WTC11 (cell line): Measurements from ENCODE around the gene RGS19. TPM values are rescaled to one million over a fixed set of nuclear protein-coding genes. Genes with fewer than 3 reads are reported as not detected.

Source experiments
- ATAC-seq: fragments of 200-7000 bp; cut with Tn5 transposase; 2 replicates; pipeline ENCODE4 v1.10.0; 2021; ENCODE audit warnings: mild to moderate bottlenecking, moderate library complexity
- CTCF ChIA-PET: fragments of 300-600 bp; sonication (Branson Sonifier 250); formaldehyde crosslinking; loops from one replicate; lab custom pipeline; 2021; ENCODE audit warnings: antibody characterized with exemption; lab: Charles Lee
- POLR2A ChIA-PET: fragments of 350-600 bp; sonication (Branson Sonifier 250); formaldehyde crosslinking; loops from one replicate; lab custom pipeline; 2021; ENCODE audit warnings: antibody characterized with exemption; lab: Charles Lee
- DNase-seq: peaks from one replicate; pipeline ENCODE4 v3.0.0; 2021; ENCODE audit warnings: low spot score
- H3K27ac Mint-ChIP-seq: 2 replicates; pipeline ENCODE4 v1.8.0; 2021; ENCODE audit warnings: mixed read lengths
- H3K27me3 Mint-ChIP-seq: 2 replicates; pipeline ENCODE4 v1.8.0; 2021; ENCODE audit warnings: low read depth, mild to moderate bottlenecking, moderate library complexity, mixed read lengths
- H3K36me3 Mint-ChIP-seq: 2 replicates; pipeline ENCODE4 v1.8.0; 2021; ENCODE audit warnings: mixed read lengths
- H3K4me1 Mint-ChIP-seq: 2 replicates; pipeline ENCODE4 v1.8.0; 2022; ENCODE audit warnings: mixed read lengths
- H3K4me3 Mint-ChIP-seq: 2 replicates; pipeline ENCODE4 v1.8.0; 2021; ENCODE audit warnings: mild to moderate bottlenecking, moderate library complexity, mixed read lengths
- H3K9me3 Mint-ChIP-seq: 2 replicates; pipeline ENCODE4 v1.8.0; 2021; ENCODE audit warnings: mixed read lengths
- CDX4 ChIP-seq: fragments of 250-450 bp; sonication (Bioruptor Pico); IDR thresholded peaks from 2 replicates; pipeline ENCODE4 v1.9.0; 2021; ENCODE audit warnings: moderate library complexity, mild to moderate bottlenecking, inconsistent platforms, borderline replicate concordance
- CREM ChIP-seq: sonication (generic); formaldehyde crosslinking; IDR thresholded peaks from 2 replicates; pipeline ENCODE4 v1.8.1; 2022; ENCODE audit warnings: mild to moderate bottlenecking, missing genetic modification reagents, moderate library complexity
- CTCF ChIP-seq: fragments of 200-600 bp; IDR thresholded peaks from 2 replicates; pipeline ENCODE4 v1.8.0; 2022; ENCODE audit warnings: antibody characterized with exemption
- E2F4 ChIP-seq: sonication (generic); formaldehyde crosslinking; IDR thresholded peaks from 2 replicates; pipeline ENCODE4 v1.8.1; 2022; ENCODE audit warnings: low read depth, mild to moderate bottlenecking, moderate library complexity, missing genetic modification reagents, borderline replicate concordance
- E2F5 ChIP-seq: sonication (generic); formaldehyde crosslinking; IDR thresholded peaks from 2 replicates; pipeline ENCODE4 v1.8.1; 2022; ENCODE audit warnings: mild to moderate bottlenecking, moderate library complexity, missing genetic modification reagents
- ELF4 ChIP-seq: sonication (generic); formaldehyde crosslinking; IDR thresholded peaks from 2 replicates; pipeline ENCODE4 v1.8.1; 2022; ENCODE audit warnings: low read depth, mild to moderate bottlenecking, moderate library complexity, missing genetic modification reagents
- ETV6 ChIP-seq: sonication (generic); formaldehyde crosslinking; IDR thresholded peaks from 2 replicates; pipeline ENCODE4 v1.8.1; 2022; ENCODE audit warnings: mild to moderate bottlenecking, missing genetic modification reagents
- FOXP1 ChIP-seq: sonication (generic); formaldehyde crosslinking; IDR thresholded peaks from 2 replicates; pipeline ENCODE4 v1.8.0; 2022; ENCODE audit warnings: missing genetic modification reagents, mild to moderate bottlenecking, moderate library complexity, borderline replicate concordance
- GTF2I ChIP-seq: fragments of 250-450 bp; sonication (Bioruptor Pico); conservative IDR thresholded peaks from 2 replicates; pipeline ENCODE4 v1.4.0; 2021; ENCODE audit warnings: mild to moderate bottlenecking
- HMGA2 ChIP-seq: fragments of 250-450 bp; sonication (Bioruptor Pico); IDR thresholded peaks from 2 replicates; pipeline ENCODE4 v1.4.0; 2021; ENCODE audit warnings: mild to moderate bottlenecking, moderate library complexity
- JUN ChIP-seq: sonication (generic); formaldehyde crosslinking; IDR thresholded peaks from 2 replicates; pipeline ENCODE4 v1.8.0; 2023; ENCODE audit warnings: mild to moderate bottlenecking, missing genetic modification reagents
- MXD4 ChIP-seq: fragments of 250-450 bp; sonication (Bioruptor Pico); IDR thresholded peaks from 2 replicates; pipeline ENCODE4 v1.8.0; 2021; ENCODE audit warnings: mild to moderate bottlenecking, moderate library complexity, borderline replicate concordance
- NFYB ChIP-seq: sonication (generic); formaldehyde crosslinking; conservative IDR thresholded peaks from 2 replicates; pipeline ENCODE4 v1.8.0; 2022; ENCODE audit warnings: low read depth, missing genetic modification reagents
- PRDM15 ChIP-seq: sonication (generic); formaldehyde crosslinking; IDR thresholded peaks from 2 replicates; pipeline ENCODE4 v1.8.0; 2022; ENCODE audit warnings: missing genetic modification reagents
- PRRX2 ChIP-seq: fragments of 250-450 bp; sonication (Bioruptor Pico); IDR thresholded peaks from 2 replicates; pipeline ENCODE4 v1.8.0; 2021; ENCODE audit warnings: mild to moderate bottlenecking
- RELA ChIP-seq: sonication (generic); formaldehyde crosslinking; IDR thresholded peaks from 2 replicates; pipeline ENCODE4 v1.8.1; 2022; ENCODE audit warnings: missing genetic modification reagents, mild to moderate bottlenecking, borderline replicate concordance
- SOX15 ChIP-seq: fragments of 250-450 bp; sonication (Bioruptor Pico); IDR thresholded peaks from 2 replicates; pipeline ENCODE4 v1.9.0; 2021; ENCODE audit warnings: mild to moderate bottlenecking
- ZNF263 ChIP-seq: sonication (generic); formaldehyde crosslinking; IDR thresholded peaks from 2 replicates; pipeline ENCODE4 v1.8.1; 2022; ENCODE audit warnings: low read depth, mild to moderate bottlenecking, moderate library complexity, missing genetic modification reagents
- ZNF396 ChIP-seq: fragments of 250-450 bp; sonication (Bioruptor Pico); IDR thresholded peaks from 2 replicates; pipeline ENCODE4 v1.8.0; 2021; ENCODE audit warnings: mild to moderate bottlenecking, moderate library complexity, borderline replicate concordance
- ZNF416 ChIP-seq: fragments of 250-450 bp; sonication (Bioruptor Pico); IDR thresholded peaks from 2 replicates; pipeline ENCODE4 v1.9.0; 2021; ENCODE audit warnings: mild to moderate bottlenecking, inconsistent platforms
- ZNF425 ChIP-seq: fragments of 250-450 bp; sonication (Bioruptor Pico); conservative IDR thresholded peaks from 2 replicates; pipeline ENCODE4 v1.9.0; 2021; ENCODE audit warnings: mild to moderate bottlenecking
- total RNA-seq: library from RNA; stranded (reverse); gene quantifications from 3 replicates; pipeline ENCODE4 v1.2.3, GENCODE V29; 2021

The RGS19 gene
- total RNA-seq, 1 experiment from 2014 or later, result 13.8 TPM

GRCh38 chr20:64052326-64052722, 27.0 kb downstream of the RGS19 start:
- no peak overlapping the region for H3K4me3 Mint-ChIP-seq
- DNase-seq (no peak), ATAC-seq (no peak)
- ChIA-PET POLR2A (no interaction called here), CTCF (interaction anchor here (1.9 to 3.4 kb wide), 4 partner anchors 12 to 72 kb away, joined by 6 to 53 read pairs (median 18); partner anchors contain the start of genes LKAAEAR1, PRPF6 and SAMD10)
- no peaks in the 10 kb centered on the region for H3K36me3 Mint-ChIP-seq
- peaks cover 37% of the 10 kb centered on the region for H3K27me3 Mint-ChIP-seq
- peaks cover 16% of the 10 kb centered on the region for H3K4me1 Mint-ChIP-seq
- H3K27ac Mint-ChIP-seq, result no peak overlapping the region
- no peak for TF ChIP-seq ZNF425 (CRISPR knock-in tag)
- no peak for TF ChIP-seq FOXP1
- TF ChIP-seq HMGA2 (CRISPR knock-in tag), result no peak
- no peak for TF ChIP-seq NFYB (CRISPR knock-in tag)
- no peaks in the 10 kb centered on the region for H3K9me3 Mint-ChIP-seq

- ATAC-seq, result no peak
- DNase-seq, result no peak
- Mint-ChIP-seq H3K27ac (no peak overlapping the region), H3K36me3 (no peaks in the 10 kb centered on the region), H3K4me3 (no peak overlapping the region), H3K4me1 (peaks cover 14% of the 10 kb centered on the region), H3K9me3 (no peaks in the 10 kb centered on the region), H3K27me3 (peaks cover 43% of the 10 kb centered on the region)
- no peak for TF ChIP-seq ZNF263 (CRISPR knock-in tag)
- TF ChIP-seq CREM (CRISPR knock-in tag), result no peak
- TF ChIP-seq PRRX2 (CRISPR knock-in tag), result no peak
- TF ChIP-seq CTCF, result no peak
- no peak for TF ChIP-seq PRDM15
- no peak for TF ChIP-seq CDX4 (CRISPR knock-in tag)
- TF ChIP-seq RELA (CRISPR knock-in tag), result no peak
- no peak for TF ChIP-seq E2F5 (CRISPR knock-in tag)
- TF ChIP-seq ETV6 (CRISPR knock-in tag), result no peak
- TF ChIP-seq GTF2I (CRISPR knock-in tag), result no peak
- TF ChIP-seq MXD4 (CRISPR knock-in tag), result no peak
- no peak for TF ChIP-seq ZNF396 (CRISPR knock-in tag)
- no peak for TF ChIP-seq ZNF416 (CRISPR knock-in tag)
- no peak for TF ChIP-seq ELF4 (CRISPR knock-in tag)
- no peak for TF ChIP-seq SOX15 (CRISPR knock-in tag)
- TF ChIP-seq E2F4 (CRISPR knock-in tag), result no peak
- no peak for TF ChIP-seq JUN (CRISPR knock-in tag)
- CTCF ChIA-PET, result interaction anchor here (0.6 to 3.4 kb wide), 5 partner anchors 12 to 141 kb away, joined by 3 to 53 read pairs (median 6); partner anchors contain the start of gene LKAAEAR1
- POLR2A ChIA-PET, result no interaction called here
Measured at GRCh38 chr20:64051561-64052325, 27.6 kb downstream of the RGS19 start.
